ENCODE results near the gene CHST10. TPM values are rescaled to one million over a fixed set of nuclear protein-coding genes. Genes with fewer than 3 reads are reported as not detected.

CHST10 gene
- total RNA-seq, 6 experiments from 2014 or later: 0.19 to 0.88 (median 0.50) TPM

DNA sequence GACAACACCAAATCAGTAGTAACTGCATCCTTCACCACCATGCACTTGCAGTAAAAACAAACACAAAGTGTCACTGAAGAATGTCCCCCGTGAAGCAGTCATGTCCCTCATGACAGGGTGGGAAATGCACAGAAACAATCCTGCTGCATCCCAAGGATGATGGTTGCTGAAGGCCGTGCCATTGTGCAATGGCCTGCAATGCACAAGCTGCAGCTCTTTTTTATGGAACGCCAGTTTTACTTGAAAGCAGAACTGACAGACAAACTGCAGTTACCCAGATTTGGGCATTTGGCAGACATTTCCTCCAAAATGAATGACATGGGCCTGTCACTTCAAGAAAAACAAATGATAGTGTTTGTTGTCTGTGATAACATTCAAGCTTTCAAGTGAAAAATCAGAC lies 2.4 kb upstream of the CHST10 start:
- H3K27ac ChIP-seq: no peak overlapping the region
- H3K36me3 ChIP-seq: no peaks in the 10 kb centered on the region
- DNase-seq: no peak
- WGBS (ENCODE audit: insufficient coverage, low coverage, low lambda C conversion rate, missing lambda C conversion rate): 22% methylated on average over 3 of the region's 3 CpGs
- H3K27me3 ChIP-seq: no peaks in the 10 kb centered on the region
- no peak overlapping the region for H3K4me3 ChIP-seq
- intact Hi-C loops (cut with DNase I): no loop called here
- no peak for ATAC-seq
- H3K4me1 ChIP-seq: no peaks in the 10 kb centered on the region
- no peaks in the 10 kb centered on the region for H3K9me3 ChIP-seq
- TF ChIP-seq, protein P1, sequence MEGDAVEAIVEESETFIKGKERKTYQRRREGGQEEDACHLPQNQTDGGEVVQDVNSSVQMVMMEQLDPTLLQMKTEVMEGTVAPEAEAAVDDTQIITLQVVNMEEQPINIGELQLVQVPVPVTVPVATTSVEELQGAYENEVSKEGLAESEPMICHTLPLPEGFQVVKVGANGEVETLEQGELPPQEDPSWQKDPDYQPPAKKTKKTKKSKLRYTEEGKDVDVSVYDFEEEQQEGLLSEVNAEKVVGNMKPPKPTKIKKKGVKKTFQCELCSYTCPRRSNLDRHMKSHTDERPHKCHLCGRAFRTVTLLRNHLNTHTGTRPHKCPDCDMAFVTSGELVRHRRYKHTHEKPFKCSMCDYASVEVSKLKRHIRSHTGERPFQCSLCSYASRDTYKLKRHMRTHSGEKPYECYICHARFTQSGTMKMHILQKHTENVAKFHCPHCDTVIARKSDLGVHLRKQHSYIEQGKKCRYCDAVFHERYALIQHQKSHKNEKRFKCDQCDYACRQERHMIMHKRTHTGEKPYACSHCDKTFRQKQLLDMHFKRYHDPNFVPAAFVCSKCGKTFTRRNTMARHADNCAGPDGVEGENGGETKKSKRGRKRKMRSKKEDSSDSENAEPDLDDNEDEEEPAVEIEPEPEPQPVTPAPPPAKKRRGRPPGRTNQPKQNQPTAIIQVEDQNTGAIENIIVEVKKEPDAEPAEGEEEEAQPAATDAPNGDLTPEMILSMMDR (IDR thresholded peaks at IDR 0.05): no peak
- TF ChIP-seq POLR2A (IDR thresholded peaks at IDR 0.05): no peak

- intact Hi-C loops (cut with DNase I): no loop called here
These were observed 1.0 kb upstream of the CHST10 start for GRCh38 chr2:100418406-100418962.

GRCh38 chr2:100417711-100418124 lies 250 bp upstream of the CHST10 start:
- Histone ChIP-seq H3K36me3 (no peaks in the 10 kb centered on the region), H3K4me3 (peak overlapping the region; percentile 49 to 64 (median 56)), H3K9me3 (no peaks in the 10 kb centered on the region), H3K27ac (no peak overlapping the region), H3K4me1 (no peaks in the 10 kb centered on the region), H3K27me3 (no peaks in the 10 kb centered on the region)
- no peak for TF ChIP-seq POLR2A (IDR thresholded peaks at IDR 0.05)
- TF ChIP-seq, protein P1 (IDR thresholded peaks at IDR 0.05): no peak
- 12% methylated on average over 19 of the region's 19 CpGs for WGBS (ENCODE audit: insufficient coverage, low coverage, low lambda C conversion rate, missing lambda C conversion rate)
- ATAC-seq: no peak
- intact Hi-C loops (cut with DNase I): no loop called here
- no peak for DNase-seq

More at GRCh38 chr2:100418406-100418962, 1.0 kb upstream of the CHST10 start:
- 81% methylated on average over 11 of the region's 12 CpGs for WGBS (ENCODE audit: insufficient coverage, low coverage, low lambda C conversion rate, missing lambda C conversion rate)
- no peaks in the 10 kb centered on the region for H3K36me3 ChIP-seq
- H3K4me1 ChIP-seq: no peaks in the 10 kb centered on the region
- DNase-seq (no peak), ATAC-seq (no peak)
- no peak overlapping the region for H3K4me3 ChIP-seq
- H3K9me3 ChIP-seq: no peaks in the 10 kb centered on the region
- no peaks in the 10 kb centered on the region for H3K27me3 ChIP-seq
- TF ChIP-seq POLR2A (IDR thresholded peaks at IDR 0.05): no peak
- TF ChIP-seq, protein P1 (IDR thresholded peaks at IDR 0.05): no peak
- no peak overlapping the region for H3K27ac ChIP-seq

GRCh38 chr2:100416397-100416934 lies 1.0 kb downstream of the CHST10 start:
- intact Hi-C loops (cut with DNase I): no loop called here
- DNase-seq: no peak
- H3K36me3 ChIP-seq: no peaks in the 10 kb centered on the region
- ATAC-seq: peak in 1 of 4 donors; percentile 7
- no peaks in the 10 kb centered on the region for H3K27me3 ChIP-seq
- H3K4me3 ChIP-seq: peak overlapping the region; percentile 49 to 64 (median 56)
- H3K4me1 ChIP-seq: no peaks in the 10 kb centered on the region
- TF ChIP-seq, protein P1 (IDR thresholded peaks at IDR 0.05): no peak
- no peak for TF ChIP-seq POLR2A (IDR thresholded peaks at IDR 0.05)
- H3K9me3 ChIP-seq: no peaks in the 10 kb centered on the region
- 8% methylated on average over 5 of the region's 5 CpGs for WGBS (ENCODE audit: insufficient coverage, low coverage, low lambda C conversion rate, missing lambda C conversion rate)
- no peak overlapping the region for H3K27ac ChIP-seq
